KMS-11 (cell line): ENCODE measurements around the gene TNS2.

Experiments
- H2AFZ ChIP-seq: fragments of 200-600 bp; sonication (generic); 2 replicates; pipeline ENCODE4 v1.6.1; 2016; ENCODE audit warnings: antibody characterized with exemption, mixed run types, low read depth
- H3K27ac ChIP-seq: fragments of 200-600 bp; sonication (generic); 2 replicates; pipeline ENCODE4 v1.6.1; 2016; ENCODE audit warnings: mild to moderate bottlenecking, mixed run types
- H3K27me3 ChIP-seq: fragments of 200-600 bp; sonication (generic); 2 replicates; pipeline ENCODE4 v1.6.1; 2017; ENCODE audit warnings: mild to moderate bottlenecking, low read depth, mixed run types, moderate library complexity; ENCODE audit not compliant: insufficient read depth
- H3K36me3 ChIP-seq: fragments of 200-600 bp; sonication (generic); 2 replicates; pipeline ENCODE4 v1.6.1; 2017; ENCODE audit warnings: mild to moderate bottlenecking, mixed run types; ENCODE audit not compliant: insufficient read depth
- H3K4me1 ChIP-seq: fragments of 200-600 bp; sonication (generic); 2 replicates; pipeline ENCODE4 v1.6.1; 2016; ENCODE audit warnings: mild to moderate bottlenecking, low read depth, mixed run types; ENCODE audit not compliant: poor library complexity, severe bottlenecking
- H3K4me2 ChIP-seq: fragments of 200-600 bp; sonication (generic); 2 replicates; pipeline ENCODE4 v1.7.0; 2016; ENCODE audit warnings: mild to moderate bottlenecking, mixed run types
- H3K4me3 ChIP-seq: fragments of 200-600 bp; sonication (generic); IDR thresholded peaks from 2 replicates; pipeline ENCODE4 v1.6.1; 2017; ENCODE audit warnings: low read depth, low read length, mixed read lengths; ENCODE audit not compliant: insufficient read depth
- H3K79me2 ChIP-seq: fragments of 200-600 bp; sonication (generic); 2 replicates; pipeline ENCODE4 v1.6.1; 2016; ENCODE audit warnings: low read depth, mixed run types; ENCODE audit not compliant: insufficient read depth
- H3K9ac ChIP-seq: fragments of 200-600 bp; sonication (generic); 2 replicates; pipeline ENCODE4 v1.6.1; 2016; ENCODE audit warnings: mild to moderate bottlenecking, mixed run types
- H4K20me1 ChIP-seq: fragments of 200-600 bp; sonication (generic); 2 replicates; pipeline ENCODE4 v1.6.1; 2016; ENCODE audit warnings: mild to moderate bottlenecking, mixed run types; ENCODE audit not compliant: insufficient read depth
- CTCF ChIP-seq: fragments of 200-600 bp; sonication (generic); conservative IDR thresholded peaks from 2 replicates; pipeline ENCODE4 v1.6.1; 2017; ENCODE audit warnings: low read depth, mild to moderate bottlenecking, antibody characterized with exemption, low read length, moderate library complexity, mixed read lengths

TNS2 gene

GRCh38 chr12:53036802-53037201, 13.1 kb upstream of the TNS2 start:
- Histone ChIP-seq H2AFZ (no peak overlapping the region), H3K36me3 (peaks cover 47% of the 10 kb centered on the region; the same call in 1 of the 2 replicates), H3K27ac (no peak overlapping the region), H4K20me1 (no peaks in the 10 kb centered on the region), H3K79me2 (peaks cover 8% of the 10 kb centered on the region; the same call in 1 of the 2 replicates), H3K27me3 (no peaks in the 10 kb centered on the region), H3K4me2 (no peak overlapping the region), H3K9ac (no peak overlapping the region), H3K4me3 (no peak overlapping the region), H3K4me1 (peaks cover 38% of the 10 kb centered on the region)
- TF ChIP-seq CTCF: no peak

GRCh38 chr12:53039851-53040250, 10.0 kb upstream of the TNS2 start:
- Histone ChIP-seq H3K4me3 (no peak overlapping the region), H3K79me2 (no peaks in the 10 kb centered on the region; the same call in 1 of the 2 replicates), H3K4me2 (no peak overlapping the region), H2AFZ (no peak overlapping the region), H3K27me3 (no peaks in the 10 kb centered on the region), H3K27ac (no peak overlapping the region), H3K9ac (no peak overlapping the region), H3K4me1 (peaks cover 60% of the 10 kb centered on the region), H4K20me1 (no peaks in the 10 kb centered on the region), H3K36me3 (peaks cover 27% of the 10 kb centered on the region; the same call in 1 of the 2 replicates)
- TF ChIP-seq CTCF: no peak

GRCh38 chr12:53042607-53043454, 7.0 kb upstream of the TNS2 start:
- Histone ChIP-seq H3K9ac (no peak overlapping the region), H3K4me2 (peak overlapping the region; percentile 42), H3K27ac (peak overlapping the region; percentile 37; the same call in 1 of the 2 replicates), H4K20me1 (no peaks in the 10 kb centered on the region), H3K4me3 (no peak overlapping the region), H3K4me1 (peaks cover 70% of the 10 kb centered on the region), H3K79me2 (no peaks in the 10 kb centered on the region), H3K36me3 (peaks cover 21% of the 10 kb centered on the region; the same call in 1 of the 2 replicates), H3K27me3 (no peaks in the 10 kb centered on the region), H2AFZ (no peak overlapping the region)
- no peak for TF ChIP-seq CTCF

GRCh38 chr12:53044052-53044581, 5.7 kb upstream of the TNS2 start:
- no peak overlapping the region for H3K27ac ChIP-seq
- H2AFZ ChIP-seq: no peak overlapping the region
- H3K4me3 ChIP-seq: no peak overlapping the region
- H3K79me2 ChIP-seq: no peaks in the 10 kb centered on the region
- H3K36me3 ChIP-seq: peaks cover 12% of the 10 kb centered on the region; the same call in 1 of the 2 replicates
- H3K27me3 ChIP-seq: no peaks in the 10 kb centered on the region
- H3K9ac ChIP-seq: no peak overlapping the region
- TF ChIP-seq CTCF: no peak
- peaks cover 66% of the 10 kb centered on the region for H3K4me1 ChIP-seq
- H4K20me1 ChIP-seq: no peaks in the 10 kb centered on the region
- no peak overlapping the region; the same call in 1 of the 2 replicates for H3K4me2 ChIP-seq
